Kidney epithelial cell (primary cell): ENCODE results near the gene FLNA. TPM values are rescaled to one million over a fixed set of nuclear protein-coding genes. Genes with fewer than 3 reads are reported as not detected.

Experiments
- DNase-seq: peaks from one replicate; pipeline ENCODE4 v3.0.0-alpha.2; 2010; ENCODE audit warnings: low read depth
- H3K27me3 ChIP-seq: 2 replicates; pipeline ENCODE4 v1.6.0; 2011; ENCODE audit warnings: low read length; ENCODE audit not compliant: control insufficient read depth, insufficient read depth
- H3K36me3 ChIP-seq: 2 replicates; pipeline ENCODE4 v1.5.1; 2011; ENCODE audit warnings: low read length; ENCODE audit not compliant: control insufficient read depth, insufficient read depth
- H3K4me3 ChIP-seq: 2 replicates; pipeline ENCODE4 v1.5.1; 2011; ENCODE audit warnings: low read depth, mild to moderate bottlenecking, control low read depth, low read length
- CTCF ChIP-seq: IDR thresholded peaks from 2 replicates; pipeline ENCODE4 v1.5.1; 2011; ENCODE audit warnings: mild to moderate bottlenecking, moderate library complexity, low read length, control low read depth, inconsistent platforms; ENCODE audit not compliant: insufficient read depth, poor library complexity, severe bottlenecking
- total RNA-seq: library from RNA; depleted of rRNA; stranded (reverse); fragments of >200 nt; gene quantifications from 2 replicates; pipeline ENCODE4 v1.2.3, GENCODE V29; 2015

FLNA gene
- total RNA-seq, 1 donor from 2014 or later = 2,357 TPM

- Histone ChIP-seq H3K27me3 (no peaks in the 10 kb centered on the region), H3K4me3 (no peak overlapping the region), H3K36me3 (peaks cover 2% of the 10 kb centered on the region)
- no peak for DNase-seq
- TF ChIP-seq CTCF = no peak
Observed at GRCh38 chrX:154404625-154405192, 30.3 kb upstream of the FLNA start.

- TF ChIP-seq CTCF = no peak
- Histone ChIP-seq H3K36me3 (peaks cover 2% of the 10 kb centered on the region), H3K4me3 (no peak overlapping the region), H3K27me3 (no peaks in the 10 kb centered on the region)
- no peak for DNase-seq
Observed at GRCh38 chrX:154403858-154404257, 29.4 kb upstream of the FLNA start.

- H3K27me3 ChIP-seq = no peaks in the 10 kb centered on the region
- DNase-seq = no peak
- TF ChIP-seq CTCF = no peak
- no peak overlapping the region for H3K4me3 ChIP-seq
- peaks cover 2% of the 10 kb centered on the region for H3K36me3 ChIP-seq
Observed at GRCh38 chrX:154403192-154403591, 28.8 kb upstream of the FLNA start.

- no peak overlapping the region for H3K4me3 ChIP-seq
- no peak for DNase-seq
- H3K27me3 ChIP-seq = no peaks in the 10 kb centered on the region
- no peak for TF ChIP-seq CTCF
- H3K36me3 ChIP-seq = peaks cover 2% of the 10 kb centered on the region
Observed at GRCh38 chrX:154402622-154403127, 28.2 kb upstream of the FLNA start.

- no peak overlapping the region for H3K4me3 ChIP-seq
- H3K27me3 ChIP-seq = no peaks in the 10 kb centered on the region
- H3K36me3 ChIP-seq = peaks cover 2% of the 10 kb centered on the region
- TF ChIP-seq CTCF = no peak
- no peak for DNase-seq
Observed at GRCh38 chrX:154401918-154402621, 27.6 kb upstream of the FLNA start.
